Stomach smooth muscle (tissue), 2 donors: ENCODE results near the gene CASZ1.

Experiments used
- H3K27ac ChIP-seq: one replicate; pipeline ENCODE4 v1.7.0; 2013; ENCODE audit warnings: mild to moderate bottlenecking, low read length, inconsistent platforms
- H3K27me3 ChIP-seq, 2 donors: one replicate each; pipeline ENCODE4 v1.7.0; 2013; ENCODE audit warnings: low read length in 2 of 2; ENCODE audit not compliant: insufficient read depth in 2 of 2, control insufficient read depth in 1 of 2
- H3K36me3 ChIP-seq, 2 donors: one replicate each; pipeline ENCODE4 v1.7.0; 2013; ENCODE audit warnings: low read length in 2 of 2; ENCODE audit not compliant: control insufficient read depth in 2 of 2, insufficient read depth in 2 of 2
- H3K4me1 ChIP-seq: one replicate; pipeline ENCODE4 v1.7.0; 2013; ENCODE audit warnings: low read length; ENCODE audit not compliant: control insufficient read depth, insufficient read depth
- H3K4me3 ChIP-seq, 2 donors: one replicate each; pipeline ENCODE4 v1.7.0; 2013; ENCODE audit warnings: low read length in 2 of 2
- H3K9ac ChIP-seq, 2 donors: one replicate each; pipeline ENCODE4 v1.7.0; 2013; ENCODE audit warnings: low read length in 2 of 2, mild to moderate bottlenecking in 1 of 2
- H3K9me3 ChIP-seq, 2 donors: one replicate each; pipeline ENCODE4 v1.7.0; 2013; ENCODE audit warnings: low read length in 2 of 2; ENCODE audit not compliant: control insufficient read depth in 2 of 2
- donor health status: healthy.
- donor health status: Pancreatic carcinoma.

Gene CASZ1

DNA sequence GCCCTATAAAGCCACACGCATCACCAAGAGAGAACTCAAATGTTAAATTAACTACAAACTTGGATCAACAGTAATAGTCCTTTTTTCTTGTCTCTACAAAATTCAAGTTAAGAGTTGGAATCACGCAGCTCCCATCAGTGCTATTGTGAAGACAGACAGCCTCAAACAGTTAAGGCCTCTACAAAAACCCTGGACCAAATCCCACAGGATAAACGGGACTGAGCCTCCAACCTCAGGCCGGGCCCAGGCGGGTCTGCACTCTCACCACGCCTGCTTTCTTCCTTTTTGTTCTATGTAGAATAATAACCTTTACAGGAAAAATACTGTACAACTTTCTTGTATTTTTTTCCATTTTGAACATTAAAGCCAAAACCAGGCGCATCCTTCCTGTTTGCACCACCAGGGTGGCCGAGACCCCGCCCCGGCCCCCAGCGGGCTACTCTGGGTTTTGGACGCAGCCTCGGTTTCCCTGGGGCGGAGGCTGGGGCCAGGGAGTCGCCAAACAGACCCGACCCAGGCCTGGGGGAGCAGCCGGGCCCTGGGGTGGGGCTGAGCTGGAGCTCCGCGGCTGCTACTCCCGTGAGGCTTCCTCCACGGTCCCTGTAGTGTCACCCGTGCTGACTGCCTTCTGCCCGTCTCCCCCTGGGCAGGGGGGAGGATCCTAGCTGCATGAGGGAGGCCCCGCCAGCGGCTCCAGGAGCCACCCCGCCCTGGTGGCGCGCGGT, 158.4 kb downstream of the CASZ1 start:
- Histone ChIP-seq H3K27me3 (peaks cover 0 to 4% of the 10 kb centered on the region in 2 donors), H3K9ac (no peak overlapping the region), H3K27ac (peak overlapping the region; percentile 41)

GRCh38 chr1:10637400-10637799, 159.0 kb downstream of the CASZ1 start:
- Histone ChIP-seq H3K27ac (peak overlapping the region; percentile 31), H3K9ac (no peak overlapping the region)

More for the DNA sequence above, 158.4 kb downstream of the CASZ1 start:
- Histone ChIP-seq H3K36me3 (peaks cover 6% of the 10 kb centered on the region in 2 donors), H3K9me3 (no peaks in the 10 kb centered on the region), H3K4me1 (peaks cover 54% of the 10 kb centered on the region), H3K4me3 (peak overlapping the region in 1 of 2 donors; percentile 15)

GRCh38 chr1:10635992-10636391, 160.5 kb downstream of the CASZ1 start:
- Histone ChIP-seq H3K4me1 (peaks cover 45% of the 10 kb centered on the region), H3K4me3 (no peak overlapping the region), H3K9ac (no peak overlapping the region), H3K27me3 (peaks cover 0 to 4% of the 10 kb centered on the region in 2 donors), H3K36me3 (peaks cover 4 to 6% of the 10 kb centered on the region in 2 donors), H3K9me3 (no peaks in the 10 kb centered on the region), H3K27ac (peak overlapping the region; percentile 69)

More at GRCh38 chr1:10637400-10637799, 159.0 kb downstream of the CASZ1 start:
- H3K27me3 ChIP-seq: peaks cover 0 to 4% of the 10 kb centered on the region in 2 donors
- H3K4me3 ChIP-seq: no peak overlapping the region
- peaks cover 48% of the 10 kb centered on the region for H3K4me1 ChIP-seq
- no peaks in the 10 kb centered on the region for H3K9me3 ChIP-seq
- H3K36me3 ChIP-seq: peaks cover 6% of the 10 kb centered on the region in 2 donors

- Histone ChIP-seq H3K27ac (peak overlapping the region; percentile 69), H3K4me3 (peak overlapping the region in 1 of 2 donors; percentile 29), H3K9ac (peak overlapping the region in 1 of 2 donors; percentile 15), H3K9me3 (no peaks in the 10 kb centered on the region), H3K4me1 (peaks cover 43% of the 10 kb centered on the region), H3K27me3 (peaks cover 0 to 4% of the 10 kb centered on the region in 2 donors), H3K36me3 (peaks cover 4 to 6% of the 10 kb centered on the region in 2 donors)
Measured at GRCh38 chr1:10635085-10635896, 161.2 kb downstream of the CASZ1 start.

- Histone ChIP-seq H3K9ac (no peak overlapping the region), H3K4me3 (no peak overlapping the region), H3K9me3 (no peaks in the 10 kb centered on the region), H3K27ac (peak overlapping the region; percentile 69), H3K27me3 (peaks cover 0 to 4% of the 10 kb centered on the region in 2 donors), H3K4me1 (peaks cover 39% of the 10 kb centered on the region), H3K36me3 (peaks cover 3 to 4% of the 10 kb centered on the region in 2 donors)
Measured at GRCh38 chr1:10634428-10635084, 161.9 kb downstream of the CASZ1 start.

GRCh38 chr1:10634075-10634427, 162.4 kb downstream of the CASZ1 start:
- no peaks in the 10 kb centered on the region for H3K36me3 ChIP-seq
- H3K27me3 ChIP-seq: peaks cover 0 to 4% of the 10 kb centered on the region in 2 donors
- no peaks in the 10 kb centered on the region for H3K9me3 ChIP-seq
- peaks cover 44% of the 10 kb centered on the region for H3K4me1 ChIP-seq
- no peak overlapping the region for H3K4me3 ChIP-seq
- H3K27ac ChIP-seq: peak overlapping the region; percentile 24
- no peak overlapping the region for H3K9ac ChIP-seq

DNA sequence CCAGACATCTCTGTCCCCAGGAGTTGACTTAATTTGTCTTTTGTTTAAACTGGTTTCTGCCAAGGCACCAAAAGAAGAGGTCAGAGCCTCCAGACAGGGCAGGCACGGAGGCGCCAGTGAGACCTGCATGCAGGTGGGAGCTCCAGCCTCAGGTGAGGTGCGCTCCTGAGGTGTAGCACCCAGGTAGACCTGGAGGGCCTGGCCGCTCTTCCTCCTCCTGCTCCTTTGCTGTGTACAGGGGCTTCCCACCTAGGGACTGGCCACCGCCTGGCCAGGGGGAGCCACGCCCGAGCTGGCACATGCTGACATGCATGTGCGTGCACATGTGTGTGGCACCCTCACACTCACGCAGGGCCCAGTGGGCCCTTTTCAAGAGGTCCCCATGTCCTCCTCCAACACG, 163.0 kb downstream of the CASZ1 start:
- H3K36me3 ChIP-seq: no peaks in the 10 kb centered on the region
- peak overlapping the region; percentile 71 for H3K27ac ChIP-seq
- peaks cover 0 to 3% of the 10 kb centered on the region in 2 donors for H3K27me3 ChIP-seq
- no peak overlapping the region for H3K4me3 ChIP-seq
- H3K9me3 ChIP-seq: no peaks in the 10 kb centered on the region
- H3K4me1 ChIP-seq: peaks cover 48% of the 10 kb centered on the region
- H3K9ac ChIP-seq: no peak overlapping the region

DNA sequence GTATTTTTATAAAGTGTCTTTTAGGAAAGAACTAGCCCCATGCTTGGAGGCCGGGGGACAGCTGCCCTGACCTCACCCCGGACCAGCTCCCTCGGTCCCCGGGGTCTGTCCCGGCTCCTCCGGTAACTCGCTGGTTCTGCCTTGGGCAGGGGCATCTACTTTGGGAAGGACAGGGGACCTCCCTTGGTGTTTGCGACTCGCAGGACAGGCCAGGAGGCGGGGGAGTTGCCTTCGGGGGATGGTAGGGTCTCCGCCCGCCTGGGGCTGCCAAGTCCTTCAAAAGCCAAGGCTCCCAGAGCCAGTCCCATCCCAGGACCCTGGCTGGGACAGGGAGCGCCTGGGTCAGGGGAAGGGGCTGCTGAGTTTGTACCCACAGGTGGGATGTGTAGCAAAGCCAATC, 163.8 kb downstream of the CASZ1 start:
- H3K9ac ChIP-seq: no peak overlapping the region
- H3K27ac ChIP-seq: peak overlapping the region; percentile 71
- peaks cover 49% of the 10 kb centered on the region for H3K4me1 ChIP-seq
- H3K27me3 ChIP-seq: no peaks in the 10 kb centered on the region
- no peaks in the 10 kb centered on the region for H3K9me3 ChIP-seq
- H3K36me3 ChIP-seq: no peaks in the 10 kb centered on the region
- H3K4me3 ChIP-seq: no peak overlapping the region

DNA sequence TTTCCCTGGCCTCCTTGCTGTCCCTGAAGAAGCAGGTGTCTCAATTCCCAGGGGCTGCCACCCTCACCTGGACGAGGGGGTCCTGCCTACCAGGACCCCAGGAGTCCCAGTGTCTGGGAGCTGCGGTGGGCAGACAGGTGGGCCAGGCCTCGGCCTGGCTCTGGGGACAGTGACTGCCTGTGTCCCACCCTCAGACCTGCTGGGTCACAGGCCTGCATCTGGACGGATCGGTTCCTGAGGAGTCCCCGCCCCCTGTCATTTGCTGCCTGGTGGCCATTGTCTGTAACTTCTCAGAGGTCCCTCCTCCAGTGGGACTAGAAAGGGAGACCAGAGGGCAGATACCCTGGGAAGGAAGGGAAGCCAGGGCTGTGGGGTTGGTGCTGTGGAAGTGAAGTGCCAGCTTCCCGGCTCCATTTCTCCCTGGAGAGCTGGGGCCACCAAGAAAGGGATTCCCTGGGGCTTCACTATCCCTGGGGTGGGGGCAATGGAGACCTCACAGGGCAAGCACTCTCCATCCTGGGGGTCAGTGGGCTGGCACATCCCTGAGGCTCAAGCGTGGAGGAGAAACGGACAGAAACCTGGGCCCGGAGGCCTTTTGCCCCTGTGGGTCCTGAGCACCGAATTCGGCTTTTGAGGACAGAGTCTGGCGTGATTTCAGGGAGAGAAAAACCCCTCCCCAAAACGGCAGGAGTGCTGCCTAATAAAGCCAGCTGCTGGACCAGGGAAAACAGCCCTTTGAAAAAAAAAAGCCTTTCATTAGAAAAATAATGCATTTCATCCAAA, 164.4 kb downstream of the CASZ1 start:
- Histone ChIP-seq H3K27ac (peak overlapping the region; percentile 71), H3K9me3 (no peaks in the 10 kb centered on the region), H3K4me3 (no peak overlapping the region), H3K9ac (no peak overlapping the region), H3K36me3 (no peaks in the 10 kb centered on the region), H3K4me1 (peaks cover 43% of the 10 kb centered on the region), H3K27me3 (no peaks in the 10 kb centered on the region)
